ENCODE data around the gene SOX2.

The SOX2 gene

DNA sequence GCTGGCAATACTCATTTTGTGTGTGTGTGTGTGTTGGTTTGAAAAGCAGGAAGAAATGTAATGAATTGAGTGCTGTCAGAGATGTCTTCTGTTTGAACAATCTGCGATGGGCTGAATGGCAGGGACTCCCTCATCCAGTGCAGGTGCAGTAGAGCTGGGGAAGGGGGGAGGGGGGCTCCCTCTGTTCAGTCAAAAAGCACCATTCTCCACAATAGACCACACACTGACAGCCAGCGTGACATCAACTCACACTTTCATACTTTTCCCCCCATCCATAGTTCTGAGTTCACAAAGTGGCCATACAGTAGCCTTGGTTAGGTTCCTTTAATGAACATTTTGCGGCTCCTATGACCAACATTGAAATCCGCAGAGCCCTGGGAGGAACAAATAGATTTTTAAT, 10.4 kb downstream of the SOX2 start:
- Histone ChIP-seq H3K9ac (ENCODE audit: low read length) (no peak overlapping the region), H3K27ac (ENCODE audit: low read length) (no peak overlapping the region), H2AFZ (ENCODE audit: low read depth, low read length) (no peak overlapping the region)

DNA sequence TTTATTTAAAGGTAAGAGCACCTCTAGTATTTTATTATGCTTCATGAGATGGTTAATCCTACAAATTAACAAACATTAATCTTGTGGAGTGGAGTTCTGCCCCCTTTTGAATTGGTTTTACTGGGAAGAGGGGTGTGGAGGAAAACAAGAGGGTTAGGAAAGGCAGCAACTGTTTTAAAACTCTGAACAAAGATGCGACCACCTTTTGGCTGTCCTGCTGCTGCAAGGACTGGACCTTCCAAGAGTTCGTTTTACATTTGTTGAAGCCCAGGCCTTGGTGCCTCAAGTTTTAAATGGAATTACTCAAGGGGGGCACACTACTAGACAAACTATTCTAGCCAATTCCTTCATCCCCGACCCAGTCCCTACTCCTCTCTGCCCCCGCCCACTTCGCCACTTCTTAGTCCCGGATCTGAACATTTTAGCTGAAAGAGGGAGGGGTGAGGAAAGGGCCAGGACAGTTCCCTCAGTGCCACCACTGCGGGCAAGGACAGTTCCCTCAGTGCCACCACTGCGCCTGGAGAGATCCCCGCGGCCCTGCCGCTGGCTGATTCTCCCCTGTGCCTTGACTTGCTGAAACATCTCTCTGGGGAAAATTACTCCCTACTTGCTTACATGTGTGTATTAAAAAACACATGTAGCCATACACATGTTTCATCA, 11.2 kb downstream of the SOX2 start:
- H3K4me3 ChIP-seq (ENCODE audit: low read length): no peak overlapping the region
- no peaks in the 10 kb centered on the region for H3K36me3 ChIP-seq (replicated peaks; ENCODE audit: low read depth, low read length)
- H3K9ac ChIP-seq (ENCODE audit: low read length): no peak overlapping the region
- H3K9me3 ChIP-seq (ENCODE audit: insufficient read depth, low read length): no peaks in the 10 kb centered on the region
- no peak overlapping the region for H3K27ac ChIP-seq (ENCODE audit: low read length)
- H4K20me1 ChIP-seq (ENCODE audit: insufficient read depth, low read length): no peaks in the 10 kb centered on the region
- TF ChIP-seq, protein P1, sequence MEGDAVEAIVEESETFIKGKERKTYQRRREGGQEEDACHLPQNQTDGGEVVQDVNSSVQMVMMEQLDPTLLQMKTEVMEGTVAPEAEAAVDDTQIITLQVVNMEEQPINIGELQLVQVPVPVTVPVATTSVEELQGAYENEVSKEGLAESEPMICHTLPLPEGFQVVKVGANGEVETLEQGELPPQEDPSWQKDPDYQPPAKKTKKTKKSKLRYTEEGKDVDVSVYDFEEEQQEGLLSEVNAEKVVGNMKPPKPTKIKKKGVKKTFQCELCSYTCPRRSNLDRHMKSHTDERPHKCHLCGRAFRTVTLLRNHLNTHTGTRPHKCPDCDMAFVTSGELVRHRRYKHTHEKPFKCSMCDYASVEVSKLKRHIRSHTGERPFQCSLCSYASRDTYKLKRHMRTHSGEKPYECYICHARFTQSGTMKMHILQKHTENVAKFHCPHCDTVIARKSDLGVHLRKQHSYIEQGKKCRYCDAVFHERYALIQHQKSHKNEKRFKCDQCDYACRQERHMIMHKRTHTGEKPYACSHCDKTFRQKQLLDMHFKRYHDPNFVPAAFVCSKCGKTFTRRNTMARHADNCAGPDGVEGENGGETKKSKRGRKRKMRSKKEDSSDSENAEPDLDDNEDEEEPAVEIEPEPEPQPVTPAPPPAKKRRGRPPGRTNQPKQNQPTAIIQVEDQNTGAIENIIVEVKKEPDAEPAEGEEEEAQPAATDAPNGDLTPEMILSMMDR (IDR thresholded peaks at IDR 0.05; ENCODE audit: low read depth, low read length): no peak
- no peak for TF ChIP-seq EZH2phosphoT487 (IDR thresholded peaks at IDR 0.05; ENCODE audit: low read depth)
- H3K79me2 ChIP-seq (ENCODE audit: low read length): no peaks in the 10 kb centered on the region
- H3K4me1 ChIP-seq (ENCODE audit: low read length): no peaks in the 10 kb centered on the region
- no peak overlapping the region for H3K4me2 ChIP-seq (ENCODE audit: low read length)
- no peak overlapping the region for H2AFZ ChIP-seq (ENCODE audit: low read depth, low read length)
- H3K27me3 ChIP-seq (ENCODE audit: low read depth, low read length): no peaks in the 10 kb centered on the region

More for the DNA sequence above, 10.4 kb downstream of the SOX2 start:
- Histone ChIP-seq H3K36me3 (replicated peaks; ENCODE audit: low read depth, low read length) (no peaks in the 10 kb centered on the region), H3K79me2 (ENCODE audit: low read length) (no peaks in the 10 kb centered on the region), H3K27me3 (ENCODE audit: low read depth, low read length) (peaks cover under 1% of the 10 kb centered on the region; the same call in 1 of the 2 replicates), H4K20me1 (ENCODE audit: insufficient read depth, low read length) (no peaks in the 10 kb centered on the region), H3K4me3 (ENCODE audit: low read length) (no peak overlapping the region), H3K4me2 (ENCODE audit: low read length) (no peak overlapping the region), H3K9me3 (ENCODE audit: insufficient read depth, low read length) (no peaks in the 10 kb centered on the region), H3K4me1 (ENCODE audit: low read length) (no peaks in the 10 kb centered on the region)
- TF ChIP-seq, protein P1 (IDR thresholded peaks at IDR 0.05; ENCODE audit: low read depth, low read length): no peak

DNA sequence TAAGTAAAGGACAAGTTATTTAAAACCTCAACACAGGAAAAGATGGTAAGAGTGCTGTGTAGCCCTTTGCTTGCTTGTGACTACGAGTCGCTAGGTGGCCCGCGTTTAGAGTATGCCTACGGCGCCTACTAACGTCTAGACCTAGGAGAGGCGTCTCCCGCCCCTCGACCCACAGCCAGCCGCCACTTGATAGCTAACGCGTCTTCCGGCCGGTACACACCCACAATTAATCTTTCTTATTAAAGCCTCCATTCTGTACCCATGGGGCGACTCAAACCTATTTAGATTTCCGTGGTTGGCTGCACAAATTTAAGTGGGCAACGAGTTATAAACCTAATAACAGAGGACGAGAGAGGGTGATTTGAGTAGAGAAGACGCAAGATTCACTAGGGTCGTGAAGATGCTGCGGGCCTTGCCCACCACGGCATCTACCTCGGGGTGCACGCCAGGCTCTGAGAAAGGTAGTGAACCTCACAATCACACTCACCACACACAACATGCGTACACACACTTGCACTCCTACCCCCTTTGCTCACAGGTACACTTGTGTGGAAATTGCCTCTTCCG, 12.0 kb downstream of the SOX2 start:
- TF ChIP-seq, protein P1 (IDR thresholded peaks at IDR 0.05; ENCODE audit: low read depth, low read length): no peak
- no peak for TF ChIP-seq EZH2phosphoT487 (IDR thresholded peaks at IDR 0.05; ENCODE audit: low read depth)
- H3K4me3 ChIP-seq (ENCODE audit: low read length): no peak overlapping the region
- H3K9ac ChIP-seq (ENCODE audit: low read length): no peak overlapping the region
- no peaks in the 10 kb centered on the region for H4K20me1 ChIP-seq (ENCODE audit: insufficient read depth, low read length)
- no peaks in the 10 kb centered on the region for H3K9me3 ChIP-seq (ENCODE audit: insufficient read depth, low read length)
- no peaks in the 10 kb centered on the region for H3K36me3 ChIP-seq (replicated peaks; ENCODE audit: low read depth, low read length)
- no peaks in the 10 kb centered on the region for H3K4me1 ChIP-seq (ENCODE audit: low read length)
- no peaks in the 10 kb centered on the region for H3K27me3 ChIP-seq (ENCODE audit: low read depth, low read length)
- no peak overlapping the region for H2AFZ ChIP-seq (ENCODE audit: low read depth, low read length)
- no peaks in the 10 kb centered on the region for H3K79me2 ChIP-seq (ENCODE audit: low read length)
- no peak overlapping the region for H3K4me2 ChIP-seq (ENCODE audit: low read length)
- no peak overlapping the region for H3K27ac ChIP-seq (ENCODE audit: low read length)

DNA sequence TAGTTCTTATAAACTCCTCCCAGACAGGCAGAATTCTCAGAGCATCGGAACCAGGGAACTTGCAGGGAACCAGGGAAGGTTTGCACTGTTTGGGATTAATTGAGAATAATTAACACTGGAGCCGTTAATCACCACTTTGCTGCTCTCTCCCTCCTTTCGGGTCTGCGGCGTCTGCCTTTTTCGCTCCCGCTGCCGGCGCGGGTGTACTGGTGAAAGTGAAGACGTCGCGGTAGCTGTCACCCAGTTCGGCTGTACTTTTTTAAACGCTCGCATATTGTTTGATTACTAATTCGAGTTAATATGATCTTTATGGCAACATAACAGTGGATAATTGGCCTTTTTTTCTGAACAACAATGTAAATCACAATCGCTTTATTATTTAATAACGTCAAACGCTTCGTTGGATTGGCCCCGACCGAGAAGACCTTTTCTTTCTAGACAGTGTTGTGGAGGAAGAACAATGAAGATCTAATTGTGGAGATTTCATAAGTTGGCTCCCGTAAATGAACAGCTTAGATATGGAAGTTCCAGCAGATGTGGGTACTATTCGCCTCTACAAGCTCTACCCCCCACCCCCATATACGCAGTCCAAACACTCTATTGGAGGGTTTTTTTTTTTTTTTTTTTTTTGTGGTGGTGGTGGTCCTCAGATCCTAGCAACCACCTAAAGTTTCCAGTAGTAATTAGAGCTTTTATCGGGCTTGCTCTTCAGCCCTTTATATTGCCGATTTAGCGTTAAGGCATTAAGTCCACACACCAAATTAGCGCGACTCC, 12.7 kb downstream of the SOX2 start:
- no peak overlapping the region for H3K4me2 ChIP-seq (ENCODE audit: low read length)
- H3K27me3 ChIP-seq (ENCODE audit: low read depth, low read length): no peaks in the 10 kb centered on the region
- H3K79me2 ChIP-seq (ENCODE audit: low read length): no peaks in the 10 kb centered on the region
- no peaks in the 10 kb centered on the region for H3K9me3 ChIP-seq (ENCODE audit: insufficient read depth, low read length)
- no peaks in the 10 kb centered on the region for H3K36me3 ChIP-seq (replicated peaks; ENCODE audit: low read depth, low read length)
- no peak overlapping the region for H3K4me3 ChIP-seq (ENCODE audit: low read length)
- no peak overlapping the region for H3K27ac ChIP-seq (ENCODE audit: low read length)
- no peak overlapping the region for H3K9ac ChIP-seq (ENCODE audit: low read length)
- no peak for TF ChIP-seq EZH2phosphoT487 (IDR thresholded peaks at IDR 0.05; ENCODE audit: low read depth)
- TF ChIP-seq, protein P1 (IDR thresholded peaks at IDR 0.05; ENCODE audit: low read depth, low read length): no peak
- no peak overlapping the region for H2AFZ ChIP-seq (ENCODE audit: low read depth, low read length)
- H4K20me1 ChIP-seq (ENCODE audit: insufficient read depth, low read length): no peaks in the 10 kb centered on the region
- H3K4me1 ChIP-seq (ENCODE audit: low read length): no peaks in the 10 kb centered on the region

Data from OCI-LY3 (cell line).